GM23338 (cell line): ENCODE measurements around the gene CACNA2D1.

Experiments
- CREB1 ChIP-seq: fragments of 250-450 bp; sonication (Bioruptor Pico); IDR thresholded peaks from 2 replicates; pipeline ENCODE4 v1.5.0; 2020; ENCODE audit warnings: low read depth, mild to moderate bottlenecking, moderate library complexity
- EZH2 ChIP-seq: fragments of 200-600 bp; sonication (generic); IDR thresholded peaks from one replicate; pipeline ENCODE4 v1.8.0; 2017; ENCODE audit warnings: antibody characterized with exemption, mild to moderate bottlenecking, low read depth; ENCODE audit not compliant: unreplicated experiment
- EZH2phosphoT487 ChIP-seq: fragments of 200-600 bp; sonication (generic); IDR thresholded peaks from one replicate; pipeline ENCODE4 v1.8.1; 2018; ENCODE audit warnings: antibody characterized with exemption; ENCODE audit not compliant: unreplicated experiment
- POLR2AphosphoS5 ChIP-seq: IDR thresholded peaks from 2 replicates; pipeline ENCODE4 v1.6.1; 2016; ENCODE audit warnings: antibody characterized with exemption, low read depth
- STAT1 ChIP-seq: IDR thresholded peaks from one replicate; pipeline ENCODE4 v1.6.1; 2016; ENCODE audit warnings: antibody characterized with exemption; ENCODE audit not compliant: unreplicated experiment
- ZNF114 ChIP-seq: fragments of 250-450 bp; sonication (Bioruptor Pico); IDR thresholded peaks from 2 replicates; pipeline ENCODE4 v1.5.0; 2020; ENCODE audit warnings: mild to moderate bottlenecking, moderate library complexity
- ZNF331 ChIP-seq: fragments of 250-450 bp; sonication (Bioruptor Pico); IDR thresholded peaks from 2 replicates; pipeline ENCODE4 v1.5.0; 2020; ENCODE audit warnings: low read depth, mild to moderate bottlenecking, moderate library complexity
- TF ChIP-seq, protein P1 (sequence below), 2 experiments: fragments of 200-600 bp in 1 of 2; sonication (generic) in 1 of 2; conservative IDR thresholded peaks; 2 replicates each; pipeline versions ENCODE4 v1.5.1 to v1.6.1; 2016 to 2017; ENCODE audit warnings: antibody characterized with exemption in 2 of 2, low read depth in 2 of 2, mild to moderate bottlenecking in 2 of 2, moderate library complexity in 1 of 2
- TF ChIP-seq, protein P2 (sequence below): IDR thresholded peaks from 2 replicates; pipeline ENCODE4 v1.6.1; 2016; ENCODE audit warnings: antibody characterized with exemption
- TF ChIP-seq, protein P3 (sequence below): IDR thresholded peaks from one replicate; pipeline ENCODE4 v1.6.1; 2018; ENCODE audit warnings: antibody characterized with exemption; ENCODE audit not compliant: unreplicated experiment

DNA sequence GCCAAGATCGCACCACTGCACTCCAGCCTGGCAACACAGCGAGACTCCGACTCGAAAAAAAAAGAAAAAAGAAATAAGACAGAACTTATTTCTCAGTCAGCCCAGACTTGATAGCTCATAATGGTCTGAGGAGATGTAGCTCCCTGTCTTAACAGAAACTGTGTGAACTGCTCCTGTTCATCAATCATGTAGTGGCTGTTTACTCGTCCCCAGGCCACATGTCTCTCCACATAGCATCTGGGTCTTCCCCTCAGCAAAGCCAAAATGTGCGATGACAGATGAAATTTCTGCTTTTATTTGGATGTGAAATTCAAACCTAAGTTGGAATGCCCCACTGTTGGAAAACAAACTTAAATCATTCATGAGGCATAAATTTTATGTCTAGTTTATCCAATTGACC is 219.0 kb downstream of the CACNA2D1 start:
- TF ChIP-seq, protein P1, sequence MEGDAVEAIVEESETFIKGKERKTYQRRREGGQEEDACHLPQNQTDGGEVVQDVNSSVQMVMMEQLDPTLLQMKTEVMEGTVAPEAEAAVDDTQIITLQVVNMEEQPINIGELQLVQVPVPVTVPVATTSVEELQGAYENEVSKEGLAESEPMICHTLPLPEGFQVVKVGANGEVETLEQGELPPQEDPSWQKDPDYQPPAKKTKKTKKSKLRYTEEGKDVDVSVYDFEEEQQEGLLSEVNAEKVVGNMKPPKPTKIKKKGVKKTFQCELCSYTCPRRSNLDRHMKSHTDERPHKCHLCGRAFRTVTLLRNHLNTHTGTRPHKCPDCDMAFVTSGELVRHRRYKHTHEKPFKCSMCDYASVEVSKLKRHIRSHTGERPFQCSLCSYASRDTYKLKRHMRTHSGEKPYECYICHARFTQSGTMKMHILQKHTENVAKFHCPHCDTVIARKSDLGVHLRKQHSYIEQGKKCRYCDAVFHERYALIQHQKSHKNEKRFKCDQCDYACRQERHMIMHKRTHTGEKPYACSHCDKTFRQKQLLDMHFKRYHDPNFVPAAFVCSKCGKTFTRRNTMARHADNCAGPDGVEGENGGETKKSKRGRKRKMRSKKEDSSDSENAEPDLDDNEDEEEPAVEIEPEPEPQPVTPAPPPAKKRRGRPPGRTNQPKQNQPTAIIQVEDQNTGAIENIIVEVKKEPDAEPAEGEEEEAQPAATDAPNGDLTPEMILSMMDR (conservative IDR thresholded peaks at IDR 0.05; ENCODE audit: low read depth in 2 of 2) = no peak
- TF ChIP-seq POLR2AphosphoS5 (no peak), EZH2 (no peak), EZH2phosphoT487 (no peak), ZNF114 (CRISPR knock-in tag) (no peak), STAT1 (no peak), ZNF331 (CRISPR knock-in tag) (no peak), CREB1 (CRISPR knock-in tag) (no peak)
- TF ChIP-seq, protein P2, sequence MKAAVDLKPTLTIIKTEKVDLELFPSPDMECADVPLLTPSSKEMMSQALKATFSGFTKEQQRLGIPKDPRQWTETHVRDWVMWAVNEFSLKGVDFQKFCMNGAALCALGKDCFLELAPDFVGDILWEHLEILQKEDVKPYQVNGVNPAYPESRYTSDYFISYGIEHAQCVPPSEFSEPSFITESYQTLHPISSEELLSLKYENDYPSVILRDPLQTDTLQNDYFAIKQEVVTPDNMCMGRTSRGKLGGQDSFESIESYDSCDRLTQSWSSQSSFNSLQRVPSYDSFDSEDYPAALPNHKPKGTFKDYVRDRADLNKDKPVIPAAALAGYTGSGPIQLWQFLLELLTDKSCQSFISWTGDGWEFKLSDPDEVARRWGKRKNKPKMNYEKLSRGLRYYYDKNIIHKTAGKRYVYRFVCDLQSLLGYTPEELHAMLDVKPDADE = no peak
- TF ChIP-seq, protein P3, sequence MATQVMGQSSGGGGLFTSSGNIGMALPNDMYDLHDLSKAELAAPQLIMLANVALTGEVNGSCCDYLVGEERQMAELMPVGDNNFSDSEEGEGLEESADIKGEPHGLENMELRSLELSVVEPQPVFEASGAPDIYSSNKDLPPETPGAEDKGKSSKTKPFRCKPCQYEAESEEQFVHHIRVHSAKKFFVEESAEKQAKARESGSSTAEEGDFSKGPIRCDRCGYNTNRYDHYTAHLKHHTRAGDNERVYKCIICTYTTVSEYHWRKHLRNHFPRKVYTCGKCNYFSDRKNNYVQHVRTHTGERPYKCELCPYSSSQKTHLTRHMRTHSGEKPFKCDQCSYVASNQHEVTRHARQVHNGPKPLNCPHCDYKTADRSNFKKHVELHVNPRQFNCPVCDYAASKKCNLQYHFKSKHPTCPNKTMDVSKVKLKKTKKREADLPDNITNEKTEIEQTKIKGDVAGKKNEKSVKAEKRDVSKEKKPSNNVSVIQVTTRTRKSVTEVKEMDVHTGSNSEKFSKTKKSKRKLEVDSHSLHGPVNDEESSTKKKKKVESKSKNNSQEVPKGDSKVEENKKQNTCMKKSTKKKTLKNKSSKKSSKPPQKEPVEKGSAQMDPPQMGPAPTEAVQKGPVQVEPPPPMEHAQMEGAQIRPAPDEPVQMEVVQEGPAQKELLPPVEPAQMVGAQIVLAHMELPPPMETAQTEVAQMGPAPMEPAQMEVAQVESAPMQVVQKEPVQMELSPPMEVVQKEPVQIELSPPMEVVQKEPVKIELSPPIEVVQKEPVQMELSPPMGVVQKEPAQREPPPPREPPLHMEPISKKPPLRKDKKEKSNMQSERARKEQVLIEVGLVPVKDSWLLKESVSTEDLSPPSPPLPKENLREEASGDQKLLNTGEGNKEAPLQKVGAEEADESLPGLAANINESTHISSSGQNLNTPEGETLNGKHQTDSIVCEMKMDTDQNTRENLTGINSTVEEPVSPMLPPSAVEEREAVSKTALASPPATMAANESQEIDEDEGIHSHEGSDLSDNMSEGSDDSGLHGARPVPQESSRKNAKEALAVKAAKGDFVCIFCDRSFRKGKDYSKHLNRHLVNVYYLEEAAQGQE = no peak
